SK-N-SH treated with all-trans-retinoic acid at 6 μM for 48 hours (cell line): ENCODE results near the gene FGG.

Experiments used
- ATAC-seq: fragments of 200-7000 bp; cut with Tn5 transposase; 3 replicates; pipeline ENCODE4 v1.9.1; 2020; ENCODE audit warnings: mild to moderate bottlenecking, moderate library complexity
- CREB5 ChIP-seq: fragments of 250-450 bp; sonication (Bioruptor Pico); IDR thresholded peaks from 2 replicates; pipeline ENCODE4 v1.5.1; 2020; ENCODE audit warnings: low read depth, mild to moderate bottlenecking, moderate library complexity
- ESRRG ChIP-seq: fragments of 250-450 bp; sonication (Bioruptor Pico); IDR thresholded peaks from 2 replicates; pipeline ENCODE4 v1.6.1; 2021; ENCODE audit warnings: mild to moderate bottlenecking
- ISL1 ChIP-seq: fragments of 250-450 bp; sonication (Bioruptor Pico); IDR thresholded peaks from 2 replicates; pipeline ENCODE4 v2.1.2; 2022; ENCODE audit warnings: mild to moderate bottlenecking, moderate library complexity
- OSR1 ChIP-seq: fragments of 250-450 bp; sonication (Bioruptor Pico); IDR thresholded peaks from 2 replicates; pipeline ENCODE4 v1.8.0; 2022; ENCODE audit warnings: moderate library complexity, mild to moderate bottlenecking, inconsistent platforms
- PATZ1 ChIP-seq: fragments of 250-450 bp; sonication (Bioruptor Pico); IDR thresholded peaks from 2 replicates; pipeline ENCODE4 v1.8.0; 2020; ENCODE audit warnings: mild to moderate bottlenecking, moderate library complexity, borderline replicate concordance
- POU6F1 ChIP-seq: fragments of 250-450 bp; sonication (Bioruptor Pico); IDR thresholded peaks from 2 replicates; pipeline ENCODE4 v1.8.0; 2021; ENCODE audit warnings: low read depth, mild to moderate bottlenecking, moderate library complexity, borderline replicate concordance
- PPARA ChIP-seq: fragments of 250-450 bp; sonication (Bioruptor Pico); IDR thresholded peaks from 2 replicates; pipeline ENCODE4 v1.5.0; 2020; ENCODE audit warnings: mild to moderate bottlenecking, borderline replicate concordance
- RARB ChIP-seq: fragments of 250-450 bp; sonication (Bioruptor Pico); IDR thresholded peaks from 2 replicates; pipeline ENCODE4 v1.8.0; 2021; ENCODE audit warnings: mild to moderate bottlenecking, moderate library complexity
- SNAI2 ChIP-seq: fragments of 250-450 bp; sonication (Bioruptor Pico); IDR thresholded peaks from 2 replicates; pipeline ENCODE4 v1.5.0; 2020; ENCODE audit warnings: mild to moderate bottlenecking, moderate library complexity
- TCF4 ChIP-seq: fragments of 250-450 bp; sonication (Bioruptor Pico); IDR thresholded peaks from 2 replicates; pipeline ENCODE4 v1.8.0; 2021; ENCODE audit warnings: mild to moderate bottlenecking, moderate library complexity, borderline replicate concordance
- TOX ChIP-seq: fragments of 250-450 bp; sonication (Bioruptor Pico); IDR thresholded peaks from 2 replicates; pipeline ENCODE4 v1.8.0; 2021; ENCODE audit warnings: mild to moderate bottlenecking, moderate library complexity, borderline replicate concordance
- ZC3H10 ChIP-seq: fragments of 250-450 bp; sonication (Bioruptor Pico); IDR thresholded peaks from 2 replicates; pipeline ENCODE4 v1.5.1; 2021; ENCODE audit warnings: mild to moderate bottlenecking, moderate library complexity
- ZFP30 ChIP-seq: fragments of 450-650 bp; formaldehyde crosslinking; IDR thresholded peaks from 2 replicates; pipeline ENCODE4 v1.5.0; 2022; ENCODE audit warnings: mild to moderate bottlenecking, moderate library complexity
- ZNF565 ChIP-seq: fragments of 450-650 bp; formaldehyde crosslinking; conservative IDR thresholded peaks from 2 replicates; pipeline ENCODE4 v1.5.0; 2020; ENCODE audit warnings: low read depth, mild to moderate bottlenecking, moderate library complexity
- ZNF70 ChIP-seq: fragments of 450-650 bp; formaldehyde crosslinking; IDR thresholded peaks from 2 replicates; pipeline ENCODE4 v1.5.0; 2020; ENCODE audit warnings: mild to moderate bottlenecking, moderate library complexity
- ZNF8 ChIP-seq: fragments of 450-650 bp; formaldehyde crosslinking; IDR thresholded peaks from 2 replicates; pipeline ENCODE4 v1.5.0; 2020; ENCODE audit warnings: mild to moderate bottlenecking, moderate library complexity
- TF ChIP-seq, protein P1 (sequence below): fragments of 250-450 bp; sonication (Bioruptor Pico); IDR thresholded peaks from 2 replicates; pipeline ENCODE4 v1.5.0; 2020; ENCODE audit warnings: mild to moderate bottlenecking, moderate library complexity

Gene FGG

GRCh38 chr4:154609532-154609931, 2.9 kb downstream of the FGG start (continued):
- TF ChIP-seq SNAI2 (CRISPR knock-in tag) (no peak), OSR1 (CRISPR knock-in tag) (no peak), ZNF70 (CRISPR knock-in tag) (no peak), ISL1 (CRISPR knock-in tag) (no peak), ZC3H10 (CRISPR knock-in tag) (no peak), CREB5 (CRISPR knock-in tag) (no peak), RARB (CRISPR knock-in tag) (no peak), ZFP30 (no peak), ZNF565 (CRISPR knock-in tag) (no peak)

DNA sequence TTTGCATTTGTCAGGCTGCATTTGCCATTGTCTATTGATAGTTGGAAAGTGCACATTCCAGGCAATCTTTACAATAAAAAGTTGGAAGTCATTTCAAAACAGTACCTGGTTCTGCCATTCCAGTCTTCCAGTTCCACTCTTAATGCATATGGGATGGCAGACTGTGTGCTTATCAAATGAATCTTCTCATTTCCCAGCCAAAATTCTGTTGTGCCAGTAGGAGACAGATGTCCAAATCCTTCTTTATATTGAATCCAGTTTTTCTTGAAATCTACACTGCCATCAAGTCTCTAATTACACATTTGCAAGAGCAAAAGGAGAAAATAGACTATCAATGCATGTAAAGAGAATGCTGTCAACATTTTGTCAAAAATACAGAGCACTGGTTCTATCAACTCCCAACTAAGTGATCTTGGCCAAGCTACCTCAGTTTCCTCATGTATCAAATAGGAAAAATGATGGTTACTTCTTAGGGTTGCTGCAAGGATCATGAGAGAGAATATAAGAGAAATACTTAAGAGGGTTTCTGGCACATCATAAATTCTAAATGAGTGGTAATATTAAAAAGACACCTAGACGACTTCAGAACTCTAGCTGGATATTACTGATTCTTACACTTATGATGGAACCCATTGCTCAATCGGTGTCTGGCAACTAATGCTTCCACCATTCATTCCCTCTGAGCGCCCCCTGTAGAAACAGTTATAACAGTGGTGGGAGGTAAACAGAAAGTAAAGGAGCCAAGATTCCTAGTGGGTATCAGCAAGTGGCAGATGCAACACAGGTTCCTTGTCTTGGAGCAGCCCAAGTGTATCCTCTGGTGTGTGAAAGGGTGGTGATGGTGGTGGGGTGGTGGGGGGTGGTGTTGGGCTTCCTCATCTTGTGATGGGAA, 3.8 kb downstream of the FGG start:
- ATAC-seq, result no peak
- TF ChIP-seq ESRRG (CRISPR knock-in tag), result no peak
- no peak for TF ChIP-seq OSR1 (CRISPR knock-in tag)
- TF ChIP-seq ZFP30, result no peak
- no peak for TF ChIP-seq ZNF565 (CRISPR knock-in tag)
- TF ChIP-seq TCF4 (CRISPR knock-in tag), result no peak
- TF ChIP-seq PPARA (CRISPR knock-in tag), result no peak
- TF ChIP-seq TOX (CRISPR knock-in tag), result no peak
- TF ChIP-seq, protein P1, sequence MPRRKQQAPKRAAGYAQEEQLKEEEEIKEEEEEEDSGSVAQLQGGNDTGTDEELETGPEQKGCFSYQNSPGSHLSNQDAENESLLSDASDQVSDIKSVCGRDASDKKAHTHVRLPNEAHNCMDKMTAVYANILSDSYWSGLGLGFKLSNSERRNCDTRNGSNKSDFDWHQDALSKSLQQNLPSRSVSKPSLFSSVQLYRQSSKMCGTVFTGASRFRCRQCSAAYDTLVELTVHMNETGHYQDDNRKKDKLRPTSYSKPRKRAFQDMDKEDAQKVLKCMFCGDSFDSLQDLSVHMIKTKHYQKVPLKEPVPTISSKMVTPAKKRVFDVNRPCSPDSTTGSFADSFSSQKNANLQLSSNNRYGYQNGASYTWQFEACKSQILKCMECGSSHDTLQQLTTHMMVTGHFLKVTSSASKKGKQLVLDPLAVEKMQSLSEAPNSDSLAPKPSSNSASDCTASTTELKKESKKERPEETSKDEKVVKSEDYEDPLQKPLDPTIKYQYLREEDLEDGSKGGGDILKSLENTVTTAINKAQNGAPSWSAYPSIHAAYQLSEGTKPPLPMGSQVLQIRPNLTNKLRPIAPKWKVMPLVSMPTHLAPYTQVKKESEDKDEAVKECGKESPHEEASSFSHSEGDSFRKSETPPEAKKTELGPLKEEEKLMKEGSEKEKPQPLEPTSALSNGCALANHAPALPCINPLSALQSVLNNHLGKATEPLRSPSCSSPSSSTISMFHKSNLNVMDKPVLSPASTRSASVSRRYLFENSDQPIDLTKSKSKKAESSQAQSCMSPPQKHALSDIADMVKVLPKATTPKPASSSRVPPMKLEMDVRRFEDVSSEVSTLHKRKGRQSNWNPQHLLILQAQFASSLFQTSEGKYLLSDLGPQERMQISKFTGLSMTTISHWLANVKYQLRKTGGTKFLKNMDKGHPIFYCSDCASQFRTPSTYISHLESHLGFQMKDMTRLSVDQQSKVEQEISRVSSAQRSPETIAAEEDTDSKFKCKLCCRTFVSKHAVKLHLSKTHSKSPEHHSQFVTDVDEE (CRISPR knock-in tag), result no peak
- TF ChIP-seq ZNF70 (CRISPR knock-in tag), result no peak
- no peak for TF ChIP-seq POU6F1 (CRISPR knock-in tag)
- no peak for TF ChIP-seq SNAI2 (CRISPR knock-in tag)
- no peak for TF ChIP-seq ISL1 (CRISPR knock-in tag)
- no peak for TF ChIP-seq CREB5 (CRISPR knock-in tag)
- TF ChIP-seq PATZ1, result no peak
- TF ChIP-seq ZNF8 (CRISPR knock-in tag), result no peak

DNA sequence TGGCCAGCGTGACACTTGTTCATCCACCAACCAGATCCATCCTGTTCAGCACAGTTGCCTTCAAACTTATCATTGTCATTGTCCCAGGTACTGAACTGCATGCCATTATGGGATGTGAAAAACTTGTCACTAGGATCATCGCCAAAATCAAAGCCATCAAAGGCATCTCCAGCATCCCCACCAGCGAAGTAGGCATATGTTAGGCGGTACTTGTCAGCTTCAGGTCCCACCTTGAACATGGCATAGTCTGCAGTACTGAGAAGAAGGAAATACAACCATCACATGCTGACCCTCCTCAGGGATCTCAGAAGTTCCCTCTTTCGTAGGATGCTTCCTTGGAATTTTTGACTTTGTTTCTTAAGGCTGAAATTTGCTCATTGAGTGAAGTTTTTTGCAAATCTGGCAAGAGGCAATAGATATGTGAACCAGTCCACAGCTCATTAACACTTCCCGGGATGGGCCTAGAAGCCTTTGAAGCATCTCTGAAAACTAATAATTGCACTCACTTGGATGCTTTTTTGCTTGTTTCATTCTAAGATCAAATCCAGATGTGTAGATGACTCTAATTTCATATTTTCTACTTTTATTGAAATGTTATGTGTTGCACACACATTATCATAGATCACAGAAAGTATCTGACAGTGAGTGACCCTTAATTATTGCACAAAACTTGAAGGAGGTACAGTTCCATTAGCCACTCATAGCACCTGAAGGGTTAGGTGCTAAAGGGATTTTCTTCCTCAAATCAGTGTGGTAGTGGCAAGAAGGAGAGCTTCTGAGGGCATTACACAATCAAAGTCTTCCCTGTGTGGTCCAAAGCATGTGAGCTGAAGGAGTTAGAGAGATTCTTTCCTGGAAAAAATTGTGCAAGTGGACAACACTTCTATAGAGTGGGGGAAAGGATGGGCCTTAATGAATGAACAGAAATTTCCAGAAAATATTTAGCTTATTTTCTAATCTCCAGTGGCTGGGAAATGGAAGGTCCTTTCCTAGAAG, 5.4 kb downstream of the FGG start:
- no peak for ATAC-seq
- TF ChIP-seq ZC3H10 (CRISPR knock-in tag) (no peak), PATZ1 (no peak), ESRRG (CRISPR knock-in tag) (no peak), ZNF70 (CRISPR knock-in tag) (no peak), POU6F1 (CRISPR knock-in tag) (no peak)
